Testis (tissue), 2 donors: ENCODE results near the gene NFIA.

ENCODE experiments used
- POLR2A ChIP-seq: fragments of 450-650 bp; IDR thresholded peaks from one replicate; pipeline ENCODE4 v1.6.1; 2017; ENCODE audit warnings: antibody characterized with exemption, mild to moderate bottlenecking, moderate library complexity
- TF ChIP-seq, protein P1 (sequence below), 3 experiments: fragments of 450-650 bp in 2 of 3; fragments of 200-600 bp in 1 of 3; sonication (generic) in 1 of 3; IDR thresholded peaks; one replicate each; pipeline ENCODE4 v1.5.1; 2016 to 2019; ENCODE audit warnings: antibody characterized with exemption in 3 of 3, mild to moderate bottlenecking in 2 of 3, moderate library complexity in 1 of 3

DNA sequence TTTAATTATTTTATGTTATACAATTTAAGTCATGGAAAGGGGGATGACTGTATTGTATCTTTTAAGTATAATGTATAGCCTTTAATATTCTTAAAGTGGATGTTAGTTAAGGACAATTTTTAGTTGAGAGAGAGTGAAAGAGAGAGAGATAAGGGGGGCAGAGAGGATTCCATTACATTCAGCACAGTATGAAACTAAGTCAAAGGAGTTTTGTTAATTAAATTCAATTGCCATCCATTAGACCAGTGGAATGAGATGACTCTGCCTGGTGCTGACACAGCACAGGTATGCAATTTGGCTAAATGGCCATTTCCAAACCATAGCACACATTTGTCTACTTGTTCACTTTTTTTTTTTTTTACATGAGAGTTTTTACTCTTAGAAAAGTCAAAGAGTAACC lies 27.5 kb downstream of the NFIA start:
- TF ChIP-seq, protein P1, sequence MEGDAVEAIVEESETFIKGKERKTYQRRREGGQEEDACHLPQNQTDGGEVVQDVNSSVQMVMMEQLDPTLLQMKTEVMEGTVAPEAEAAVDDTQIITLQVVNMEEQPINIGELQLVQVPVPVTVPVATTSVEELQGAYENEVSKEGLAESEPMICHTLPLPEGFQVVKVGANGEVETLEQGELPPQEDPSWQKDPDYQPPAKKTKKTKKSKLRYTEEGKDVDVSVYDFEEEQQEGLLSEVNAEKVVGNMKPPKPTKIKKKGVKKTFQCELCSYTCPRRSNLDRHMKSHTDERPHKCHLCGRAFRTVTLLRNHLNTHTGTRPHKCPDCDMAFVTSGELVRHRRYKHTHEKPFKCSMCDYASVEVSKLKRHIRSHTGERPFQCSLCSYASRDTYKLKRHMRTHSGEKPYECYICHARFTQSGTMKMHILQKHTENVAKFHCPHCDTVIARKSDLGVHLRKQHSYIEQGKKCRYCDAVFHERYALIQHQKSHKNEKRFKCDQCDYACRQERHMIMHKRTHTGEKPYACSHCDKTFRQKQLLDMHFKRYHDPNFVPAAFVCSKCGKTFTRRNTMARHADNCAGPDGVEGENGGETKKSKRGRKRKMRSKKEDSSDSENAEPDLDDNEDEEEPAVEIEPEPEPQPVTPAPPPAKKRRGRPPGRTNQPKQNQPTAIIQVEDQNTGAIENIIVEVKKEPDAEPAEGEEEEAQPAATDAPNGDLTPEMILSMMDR (IDR thresholded peaks at IDR 0.05): no peak
- TF ChIP-seq POLR2A: no peak
